Body of pancreas (tissue), 4 donors: Measurements from ENCODE around the gene TAMALIN. TPM values are rescaled to one million over a fixed set of nuclear protein-coding genes. Genes with fewer than 3 reads are reported as not detected.

Experiments used
- ATAC-seq: fragments of 150-250 bp; one replicate; pipeline ENCODE4 v1.9.1; 2016
- DNase-seq, 4 donors: peaks; one replicate each; pipeline ENCODE4 v3.0.0-alpha.2; 2019
- H3K27ac ChIP-seq, 4 donors: fragments of 200-600 bp; sonication (generic); 1 replicate in 3 of 4; 2 replicates in 1 of 4; pipeline versions ENCODE4 v1.5.1 to v1.6.1; 2016 to 2019; ENCODE audit warnings: mild to moderate bottlenecking in 1 of 4, mixed read lengths in 1 of 4, moderate library complexity in 1 of 4
- H3K27me3 ChIP-seq, 2 donors: fragments of 200-600 bp; sonication (generic); one replicate each; pipeline ENCODE4 v1.6.0; 2016; ENCODE audit warnings: mild to moderate bottlenecking in 1 of 2
- H3K36me3 ChIP-seq, 2 donors: fragments of 200-600 bp; sonication (generic); replicated peaks in 1 of 2; 2 replicates each; pipeline ENCODE4 v1.5.1; 2016; ENCODE audit warnings: low read depth in 2 of 2; ENCODE audit not compliant: insufficient read depth in 1 of 2
- H3K4me1 ChIP-seq: fragments of 200-600 bp; sonication (generic); one replicate; pipeline ENCODE4 v1.6.0; 2016
- H3K4me3 ChIP-seq, 2 donors: fragments of 200-600 bp; sonication (generic); 1 replicate in 1 of 2; 2 replicates in 1 of 2; pipeline ENCODE4 v1.5.1; 2016 to 2019
- H3K9me3 ChIP-seq, 3 donors: fragments of 200-600 bp; sonication (generic); 1 replicate in 2 of 3; 2 replicates in 1 of 3; pipeline ENCODE4 v1.5.1; 2016
- CTCF ChIP-seq, 7 experiments: fragments of 450-650 bp in 4 of 7; fragments of 200-600 bp in 3 of 7; sonication (generic) in 3 of 7; IDR thresholded peaks; one replicate each; pipeline ENCODE4 v1.5.1; 2016 to 2019; ENCODE audit warnings: antibody characterized with exemption in 7 of 7
- POLR2A ChIP-seq, 3 donors: fragments of 450-650 bp; IDR thresholded peaks; one replicate each; pipeline ENCODE4 v1.6.1; 2016; ENCODE audit warnings: antibody characterized with exemption in 3 of 3, mild to moderate bottlenecking in 2 of 3
- WGBS, 2 donors: methylation state at CpG; one replicate each; pipeline ENCODE4 v1.1.5; 2017; 5-methylcytosine and 5-hydroxymethylcytosine counted together
- intact Hi-C: fragments of 100-400 bp; cut with DNase I; formaldehyde crosslinking; loops from one replicate; pipeline ENCODE4 v1.15.1; 2023
- small RNA-seq: library from RNA; depleted of rRNA; stranded (forward); fragments of <200 nt; gene quantifications from one replicate; pipeline ENCODE3, GENCODE V24; 2016
- total RNA-seq, 2 donors: library from RNA; depleted of rRNA; stranded (reverse); fragments of >200 nt; gene quantifications; one replicate each; pipeline ENCODE4 v1.1.0, GENCODE V29; 2016

TAMALIN gene
- total RNA-seq, 2 donors from 2014 or later = 7.0 to 19.4 TPM

GRCh38 chr12:52063082-52063924, 56.6 kb downstream of the TAMALIN start:
- Histone ChIP-seq H3K36me3 (no peaks in the 10 kb centered on the region), H3K9me3 (no peaks in the 10 kb centered on the region), H3K4me1 (peaks cover 27% of the 10 kb centered on the region), H3K27me3 (no peaks in the 10 kb centered on the region), H3K4me3 (no peak overlapping the region), H3K27ac (peak overlapping the region in 3 of 4 donors; percentile 55 to 69 (median 62))
- intact Hi-C loops = no loop called here
- ATAC-seq = no peak
- DNase-seq = peak in 2 of 4 donors; percentile 43 to 57
- 64 to 68% methylated on average over 13 to 19 of the region's 20 CpGs for WGBS, 2 donors
- TF ChIP-seq CTCF (IDR thresholded peaks at IDR 0.05) (no peak), POLR2A (IDR thresholded peaks at IDR 0.05) (peak in 1 of 3 donors; percentile 6)

- TF ChIP-seq POLR2A (IDR thresholded peaks at IDR 0.05) (peak in 1 of 3 donors; percentile 24), CTCF (IDR thresholded peaks at IDR 0.05) (no peak)
- Histone ChIP-seq H3K9me3 (no peaks in the 10 kb centered on the region), H3K27ac (peak overlapping the region; percentile 45 to 69 (median 58)), H3K4me1 (peaks cover 29% of the 10 kb centered on the region), H3K27me3 (no peaks in the 10 kb centered on the region), H3K4me3 (no peak overlapping the region), H3K36me3 (no peaks in the 10 kb centered on the region)
- intact Hi-C loops = no loop called here
- WGBS, 2 donors = 60 to 63% methylated on average over 8 to 12 of the region's 12 CpGs
- DNase-seq = peak; percentile 58 to 74 (median 68)
- peak; percentile 50 for ATAC-seq
Measured at GRCh38 chr12:52063981-52064649, 57.4 kb downstream of the TAMALIN start.

Small RNA genes lying within 50 kb of the gene (small RNA-seq; reads per million reads assigned to genes)
- not detected for gene RNU6-574P

Other genes with a start within 250 kb of the TAMALIN start
- under 1 TPM; 0.33 to 0.52 TPM for gene FIGNL2, start 158.2 kb upstream of the TAMALIN start, total RNA-seq
- not detected for gene ANKRD33, start 118.8 kb upstream of the TAMALIN start, total RNA-seq
- 10 to 100 TPM; 37.1 to 93.9 TPM for gene ACVRL1, start 99.4 kb upstream of the TAMALIN start, total RNA-seq
- 10 to 100 TPM; 19.8 to 21.8 TPM for gene ACVR1B, start 55.2 kb upstream of the TAMALIN start, total RNA-seq
- gene NR4A1, start 44.5 kb downstream of the TAMALIN start, total RNA-seq = 100 to 1,000 TPM in 1 of 2 donors, 10 to 100 TPM in 1; 36.6 to 253 TPM
- gene ATG101, start 63.0 kb downstream of the TAMALIN start, total RNA-seq = 10 to 100 TPM; 25.7 to 25.9 TPM
- gene SMIM41, start 72.8 kb downstream of the TAMALIN start, total RNA-seq = under 1 TPM; 0.26 to 0.66 TPM
- gene KRT80, start 185.1 kb downstream of the TAMALIN start, total RNA-seq = 10 to 100 TPM; 10.2 to 11.9 TPM
- 100 to 1,000 TPM in 1 of 2 donors, 10 to 100 TPM in 1; 69.2 to 196 TPM for gene KRT7, start 226.3 kb downstream of the TAMALIN start, total RNA-seq